CD4-positive, alpha-beta T cell treated with Interleukin-4 for 1 hour (primary cell): ENCODE measurements around the gene PRICKLE3.

Source experiments
- DNase-seq, 2 donors: peaks; one replicate each; pipeline ENCODE4 v3.0.0-alpha.2; 2020 to 2022

PRICKLE3 gene, protein sequence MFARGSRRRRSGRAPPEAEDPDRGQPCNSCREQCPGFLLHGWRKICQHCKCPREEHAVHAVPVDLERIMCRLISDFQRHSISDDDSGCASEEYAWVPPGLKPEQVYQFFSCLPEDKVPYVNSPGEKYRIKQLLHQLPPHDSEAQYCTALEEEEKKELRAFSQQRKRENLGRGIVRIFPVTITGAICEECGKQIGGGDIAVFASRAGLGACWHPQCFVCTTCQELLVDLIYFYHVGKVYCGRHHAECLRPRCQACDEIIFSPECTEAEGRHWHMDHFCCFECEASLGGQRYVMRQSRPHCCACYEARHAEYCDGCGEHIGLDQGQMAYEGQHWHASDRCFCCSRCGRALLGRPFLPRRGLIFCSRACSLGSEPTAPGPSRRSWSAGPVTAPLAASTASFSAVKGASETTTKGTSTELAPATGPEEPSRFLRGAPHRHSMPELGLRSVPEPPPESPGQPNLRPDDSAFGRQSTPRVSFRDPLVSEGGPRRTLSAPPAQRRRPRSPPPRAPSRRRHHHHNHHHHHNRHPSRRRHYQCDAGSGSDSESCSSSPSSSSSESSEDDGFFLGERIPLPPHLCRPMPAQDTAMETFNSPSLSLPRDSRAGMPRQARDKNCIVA

DNA sequence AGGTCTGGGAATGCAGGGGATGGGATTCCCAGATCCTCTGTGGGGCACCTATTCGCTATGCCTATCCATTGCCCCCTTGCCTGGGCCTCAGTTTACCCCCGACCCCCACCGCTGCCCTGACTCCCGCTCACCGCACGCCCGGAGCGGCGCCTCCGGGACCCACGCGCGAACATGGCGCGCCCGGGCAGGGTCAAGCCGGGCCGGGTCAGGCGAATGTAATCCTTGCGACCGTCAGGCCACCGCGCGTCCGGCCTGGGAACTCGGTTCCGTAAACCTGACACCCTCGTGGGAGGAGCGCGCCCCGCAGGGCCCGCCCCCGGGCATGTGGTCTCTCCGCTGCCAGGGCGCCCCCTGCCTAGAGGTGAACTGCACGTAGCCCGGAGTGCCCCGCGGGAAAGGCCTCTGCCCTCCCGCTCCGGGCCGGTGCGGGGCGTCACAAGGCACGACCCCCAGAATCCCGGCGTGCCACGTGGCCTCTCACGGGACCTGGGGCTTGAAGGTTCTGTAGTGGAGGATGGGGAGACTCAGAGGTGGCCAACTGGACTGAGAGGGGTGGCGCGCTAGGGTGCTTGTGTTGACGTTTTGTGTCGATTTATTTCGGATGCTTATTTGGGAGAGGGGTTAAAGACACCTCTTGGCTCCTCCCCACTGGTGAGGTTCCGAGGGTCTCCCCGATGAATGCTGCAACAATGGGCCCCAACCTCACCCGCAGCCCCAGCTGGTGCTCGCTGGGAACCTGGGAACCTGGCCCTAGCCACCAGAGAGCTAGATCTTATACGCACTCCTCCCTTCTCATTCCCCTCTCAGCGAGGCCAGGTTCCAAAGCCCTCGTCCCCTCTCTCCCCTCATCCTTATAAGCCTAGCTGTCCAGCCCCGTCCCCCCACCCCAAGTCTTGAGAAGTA is at the start of gene PRICKLE3:
PRICKLE3 (minus strand) TSS at position 249 of the 903 bp plus-strand sequence; CDS start at position 173, 76 bp downstream.
- peak; percentile 73 to 76 for DNase-seq

DNA sequence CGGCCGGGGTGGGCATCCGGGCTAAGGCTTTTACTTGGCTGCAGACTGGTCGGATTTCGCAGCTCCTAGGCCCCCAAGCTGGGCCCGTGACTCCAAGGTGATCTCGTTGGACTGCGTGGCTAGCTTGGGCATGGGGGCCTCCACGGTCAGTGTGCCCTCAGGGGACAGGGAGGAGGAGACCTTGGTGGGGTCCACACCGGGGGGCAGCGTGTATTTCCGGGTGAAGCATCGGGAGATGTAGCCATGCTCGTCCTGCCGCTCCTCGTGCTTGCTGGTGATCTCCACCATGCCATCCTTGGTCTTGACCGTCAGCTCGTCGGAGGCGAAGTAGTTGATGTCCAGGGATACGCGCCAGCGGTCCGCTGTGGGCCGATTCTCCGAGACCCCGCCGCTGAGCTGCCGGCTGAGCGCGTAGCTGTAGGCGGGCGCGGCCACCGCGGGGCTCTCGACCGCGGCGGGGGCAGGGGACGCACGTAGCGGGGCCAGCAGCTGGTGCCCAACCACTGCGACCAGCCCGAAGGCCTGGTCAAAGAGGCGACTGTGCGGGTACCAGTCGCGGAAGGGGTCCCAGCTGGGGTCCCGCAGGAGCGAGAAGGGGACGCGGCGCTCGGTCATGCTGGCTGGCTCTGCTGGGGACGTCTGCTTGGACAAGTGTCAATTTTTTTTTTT is 47.8 kb upstream of the PRICKLE3 start:
- DNase-seq: no peak

DNA sequence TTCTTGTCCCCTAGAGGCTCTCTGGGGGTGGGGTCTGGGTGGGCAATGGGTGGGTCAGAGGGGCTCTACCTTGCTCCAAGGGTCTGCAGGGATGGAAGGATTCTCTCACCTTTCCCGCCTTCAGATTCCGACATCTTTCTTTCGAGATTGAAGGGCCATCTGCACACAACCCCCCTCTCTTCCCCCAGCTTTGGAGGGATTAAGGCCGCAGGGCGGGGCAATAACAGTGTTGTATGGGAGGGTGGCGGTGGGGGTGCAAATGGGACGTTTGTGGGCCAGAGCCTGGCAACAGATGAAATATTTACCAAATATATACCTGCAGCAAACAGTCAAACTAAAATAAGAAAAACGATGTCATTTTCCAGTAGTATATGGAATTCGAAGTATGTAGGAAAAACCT is 47.0 kb upstream of the PRICKLE3 start, which contains the start of gene CACNA1F:
CACNA1F (minus strand) TSS at position 165 of the 400 bp plus-strand sequence; CDS start at position 134, 31 bp downstream.
- DNase-seq: no peak

DNA sequence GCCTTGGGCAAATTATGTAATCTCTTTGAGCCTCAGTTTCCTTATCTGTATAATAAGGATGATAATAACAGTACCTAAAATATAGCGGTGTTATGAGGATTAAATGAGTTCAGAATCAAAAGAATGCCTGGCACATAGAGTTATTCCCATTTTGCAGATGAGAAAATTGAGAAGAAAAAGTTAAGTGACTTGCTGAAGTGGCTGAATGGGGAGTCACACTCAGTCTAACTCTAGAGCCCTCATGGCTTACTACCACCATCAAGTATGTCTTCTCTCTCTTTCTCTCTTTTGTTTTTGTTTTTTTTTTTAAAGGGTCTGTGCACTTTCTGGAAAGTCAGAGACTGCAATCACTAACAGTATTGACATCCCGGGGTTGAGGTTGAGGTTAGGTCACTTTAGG is 46.4 kb upstream of the PRICKLE3 start:
- no peak for DNase-seq

DNA sequence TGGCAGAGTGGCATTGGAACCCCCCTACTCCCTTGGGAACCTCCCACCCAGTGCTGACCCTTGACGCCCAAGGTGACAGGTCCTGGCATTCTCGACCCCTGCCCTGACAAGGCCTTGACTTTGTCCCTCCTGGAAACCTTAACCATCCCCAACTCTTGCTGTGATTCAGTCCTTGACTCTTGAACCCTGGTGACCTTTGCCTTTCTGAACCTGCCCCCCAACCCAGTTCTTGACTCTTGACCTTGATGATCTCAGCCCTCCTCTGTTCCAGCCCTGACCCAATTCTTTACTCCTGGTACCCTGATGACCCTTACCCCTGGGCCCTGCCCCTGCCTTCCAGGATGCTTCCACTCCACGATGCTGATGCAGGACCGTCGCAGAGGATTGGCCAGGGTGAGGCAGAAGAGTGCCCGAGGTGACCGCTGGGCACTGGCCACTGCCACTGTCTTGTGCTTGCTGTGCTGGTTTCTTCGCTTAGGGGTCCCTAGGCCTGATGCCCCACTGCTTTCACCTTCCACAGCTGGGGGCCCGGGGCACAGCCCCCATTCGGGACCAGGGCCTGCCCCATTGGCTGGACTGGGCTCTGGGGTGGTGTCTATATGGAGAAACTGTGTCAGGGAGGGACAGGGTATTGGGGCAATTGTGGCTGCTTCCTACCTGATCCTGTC is 45.3 kb upstream of the PRICKLE3 start:
- no peak for DNase-seq

DNA sequence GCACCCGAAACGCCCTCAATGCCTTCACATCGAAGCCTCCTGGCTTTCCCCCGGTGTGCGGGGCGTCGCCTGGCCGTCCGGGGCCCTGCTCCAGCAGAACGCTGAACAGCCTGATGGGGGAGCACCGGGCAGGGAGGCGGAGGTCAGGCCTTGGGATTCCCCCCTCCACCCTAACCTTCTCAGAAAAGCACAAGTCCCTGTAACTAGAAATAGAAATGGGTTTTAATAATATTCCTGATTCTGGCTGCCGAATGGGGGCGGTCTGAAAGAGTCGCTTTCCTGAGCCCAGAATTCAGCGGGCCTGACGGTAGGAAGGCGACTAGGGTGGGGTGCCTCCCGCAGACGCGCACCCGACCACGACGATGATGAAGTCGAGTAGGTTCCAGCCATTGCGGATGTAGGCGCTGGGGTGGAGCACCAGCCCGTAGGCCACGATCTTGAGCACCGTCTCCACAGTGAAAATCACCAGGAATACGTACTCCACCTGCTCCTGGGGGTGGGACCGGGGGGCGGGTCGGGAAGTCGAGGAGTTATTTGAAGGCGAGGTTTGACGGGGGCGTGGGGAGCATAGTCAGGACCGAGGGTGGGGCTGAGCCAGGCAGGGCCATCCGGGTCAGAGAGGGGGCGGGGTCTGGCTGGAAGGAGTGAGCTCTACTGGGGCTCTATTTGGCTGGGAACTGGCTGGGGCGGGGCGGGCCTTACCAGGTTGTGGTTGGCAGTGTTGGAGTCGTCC is 44.5 kb upstream of the PRICKLE3 start:
- DNase-seq: peak; percentile 69 to 71

DNA sequence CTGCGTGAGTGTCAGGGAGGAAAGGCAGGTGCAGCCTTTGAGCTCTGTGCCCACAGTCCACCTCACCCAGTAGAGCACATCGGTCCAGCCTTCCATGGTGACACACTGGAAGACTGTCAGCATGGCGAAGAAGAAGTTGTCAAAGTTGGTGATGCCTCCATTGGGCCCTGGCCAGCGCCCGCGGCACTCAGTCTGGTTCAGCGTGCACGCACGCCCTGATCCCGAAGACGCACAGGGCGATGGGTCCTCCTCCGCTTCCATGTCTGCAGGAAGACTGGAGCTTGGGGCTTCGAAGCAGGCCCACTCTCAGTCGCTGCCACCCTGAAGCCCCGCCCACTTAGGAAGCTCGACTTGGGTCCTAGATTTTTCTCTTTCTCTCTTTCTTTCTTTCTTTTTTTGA is 42.0 kb upstream of the PRICKLE3 start:
- DNase-seq: no peak

DNA sequence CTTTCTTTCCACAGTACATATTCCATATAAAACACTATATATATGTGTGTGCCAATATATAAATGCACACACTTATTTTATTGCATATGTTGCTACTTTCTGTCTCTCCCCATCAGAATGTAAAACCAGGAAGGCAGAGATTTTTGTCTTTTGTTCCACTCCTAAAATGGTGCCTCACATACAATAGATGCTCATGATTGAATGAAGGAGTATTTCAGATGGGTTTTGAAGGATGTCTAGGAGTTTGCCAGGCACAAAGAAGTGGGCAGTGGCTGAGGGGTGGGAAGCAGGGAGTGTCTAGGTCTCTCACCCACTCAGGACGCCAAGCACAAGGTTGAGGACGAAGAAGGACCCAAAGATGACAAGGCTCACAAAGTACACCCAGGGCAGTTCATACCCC is 41.6 kb upstream of the PRICKLE3 start:
- DNase-seq: no peak

DNA sequence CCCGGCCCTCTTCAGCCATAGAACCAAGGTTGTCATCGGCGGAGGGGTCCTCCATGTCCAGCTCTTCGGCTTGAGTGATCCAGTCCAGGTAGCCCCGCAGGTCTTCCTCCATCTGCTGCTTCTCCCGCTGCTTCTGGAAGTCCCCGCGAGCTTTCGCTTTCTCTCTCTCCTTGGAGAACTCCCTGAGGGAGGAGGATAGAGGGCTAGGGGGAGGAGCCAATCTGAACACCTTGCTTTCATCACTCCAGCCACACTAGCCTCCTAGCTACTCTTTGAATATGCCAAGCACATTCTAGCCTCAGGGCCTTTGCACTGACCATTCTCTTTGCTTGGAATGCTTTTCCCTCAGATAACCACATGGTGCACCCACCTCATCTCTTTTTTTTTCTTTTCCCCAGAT is 40.8 kb upstream of the PRICKLE3 start:
- no peak for DNase-seq

DNA sequence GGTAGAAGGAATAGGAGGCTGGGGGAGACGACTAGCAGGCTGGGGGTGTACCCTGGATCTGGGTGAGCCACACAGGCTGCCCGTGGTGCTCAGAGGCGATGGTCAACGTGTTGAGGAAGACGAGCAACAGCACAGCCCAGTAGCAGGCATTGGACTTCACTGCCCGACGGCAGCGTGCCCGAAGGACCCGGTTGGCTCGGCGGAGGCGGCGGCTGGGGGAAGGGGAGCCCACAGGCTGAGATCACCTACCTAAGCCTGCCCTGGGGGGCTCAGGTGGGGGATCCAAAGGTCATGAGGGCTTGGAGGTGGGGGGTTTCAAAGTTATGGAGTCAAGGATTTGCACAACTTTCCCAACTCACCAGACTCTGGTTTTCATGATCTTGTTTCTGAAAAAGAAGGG is 39.7 kb upstream of the PRICKLE3 start:
- DNase-seq: no peak

DNA sequence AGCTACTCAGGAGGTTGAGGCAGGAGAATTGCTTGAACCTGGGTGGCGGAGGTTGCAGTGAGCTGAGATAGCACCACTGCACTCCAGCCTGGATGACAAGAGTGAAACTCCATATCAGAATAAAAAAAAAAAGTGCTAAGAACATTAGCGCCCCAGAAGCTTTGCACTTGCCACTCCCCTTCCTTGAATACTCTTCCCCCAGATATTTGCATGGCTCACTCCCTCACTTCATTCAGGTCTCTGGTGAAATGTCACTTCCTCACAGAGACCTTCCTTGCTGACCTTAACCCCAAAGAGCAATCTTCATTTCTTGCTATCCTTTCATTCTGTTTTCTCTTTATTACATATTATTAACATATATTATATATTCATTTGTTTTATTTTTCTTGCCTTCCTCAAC is 35.7 kb upstream of the PRICKLE3 start:
- DNase-seq: no peak

DNA sequence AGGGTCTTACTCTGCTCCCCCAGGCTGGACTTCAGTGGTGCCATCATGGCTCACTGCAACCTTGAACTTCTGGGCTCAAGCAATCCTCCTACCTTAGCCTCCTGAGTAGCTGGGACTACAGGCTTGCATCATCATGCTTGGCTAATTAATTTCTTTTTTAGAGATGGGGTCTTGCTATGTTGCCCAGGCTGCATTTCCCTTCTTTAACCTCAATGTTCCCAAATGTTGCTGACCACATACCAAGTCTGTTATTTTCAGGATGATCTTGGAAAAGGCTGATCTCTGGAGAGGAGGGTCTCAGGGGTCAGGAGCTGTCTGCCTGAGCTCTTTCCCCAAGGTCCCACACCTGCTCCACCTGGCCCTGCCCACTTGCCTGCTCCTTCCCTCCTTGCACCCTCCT is 33.9 kb upstream of the PRICKLE3 start:
- DNase-seq: no peak

DNA sequence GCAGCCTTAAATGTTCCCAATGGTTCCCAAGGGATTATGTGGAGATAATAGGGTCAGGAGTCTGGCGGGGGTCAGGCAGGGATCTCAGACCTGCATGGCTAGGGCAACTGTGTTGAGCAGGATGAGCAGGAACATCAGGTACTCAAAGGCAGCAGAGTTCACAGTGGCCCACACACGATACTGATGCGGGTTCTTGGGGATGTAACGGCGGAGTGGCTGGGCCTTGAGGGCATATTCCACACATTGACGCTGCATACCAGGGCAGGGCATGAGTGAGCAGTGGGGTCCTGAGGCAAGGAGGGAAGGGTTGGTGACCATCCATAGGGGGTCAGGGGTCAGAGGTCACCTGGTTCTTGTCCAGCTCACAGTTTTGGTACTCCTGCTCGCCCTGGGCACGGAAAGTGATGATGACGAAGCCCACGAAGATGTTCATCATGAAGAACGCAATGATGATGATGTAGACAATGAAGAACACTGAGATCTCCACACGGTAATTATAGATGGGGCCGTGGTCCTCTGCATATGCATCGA is 28.9 kb upstream of the PRICKLE3 start:
- no peak for DNase-seq

DNA sequence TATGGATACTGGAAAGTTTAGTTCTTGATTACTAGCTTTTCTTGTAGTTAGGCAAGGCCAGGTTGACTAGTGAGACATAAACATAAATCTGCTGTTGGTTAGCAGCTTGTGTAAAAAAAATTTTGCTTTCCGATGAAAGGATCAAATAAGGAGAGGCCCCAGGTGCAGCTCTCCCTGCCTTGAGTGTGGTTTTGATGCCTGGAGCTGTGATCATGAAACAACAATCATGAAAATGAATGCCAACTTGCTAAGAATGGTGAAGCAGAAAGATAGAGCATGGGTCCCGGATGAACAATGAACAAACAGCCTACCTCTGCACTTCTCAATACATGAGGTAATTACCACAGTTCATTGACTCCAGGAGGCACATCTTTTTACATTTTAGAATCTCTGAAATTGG is 28.2 kb upstream of the PRICKLE3 start:
- no peak for DNase-seq

DNA sequence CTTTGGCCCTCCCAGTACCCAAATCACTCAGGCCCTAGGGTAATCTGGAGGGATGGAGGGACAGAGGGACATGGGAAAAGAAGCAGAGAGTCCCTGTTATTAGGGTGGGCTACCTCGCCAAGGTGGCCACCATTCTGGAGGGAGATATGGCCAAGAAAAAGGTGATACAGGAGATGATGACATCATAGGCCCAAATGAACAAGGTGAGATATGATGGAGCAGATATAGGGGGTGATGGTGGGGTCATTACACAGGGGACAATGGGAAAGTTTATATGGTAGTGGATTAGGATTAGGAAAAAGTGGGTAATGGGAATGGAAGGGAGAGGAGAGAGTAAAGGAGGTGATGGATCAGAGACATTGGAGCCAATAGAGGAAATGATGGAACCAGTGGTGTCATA is 26.7 kb upstream of the PRICKLE3 start:
- no peak for DNase-seq

DNA sequence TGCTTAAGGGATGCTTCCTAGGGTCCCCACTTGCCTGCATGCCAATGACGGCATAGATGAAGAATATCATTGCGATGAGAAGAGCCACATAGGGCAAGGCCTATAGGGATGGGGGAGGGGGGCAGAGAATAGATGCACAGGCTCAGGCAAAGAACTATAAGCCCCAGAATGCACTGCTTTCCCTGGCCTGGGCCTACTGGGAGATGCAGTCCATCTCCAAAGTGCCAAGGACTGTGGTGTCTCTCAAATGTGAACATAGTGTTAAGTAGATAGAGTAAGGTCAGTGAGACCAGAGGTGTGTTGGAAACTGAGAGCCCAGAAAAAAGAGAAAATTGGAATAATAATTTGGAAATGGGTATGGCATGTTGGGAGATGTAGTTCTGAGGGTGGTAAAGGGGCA is 26.0 kb upstream of the PRICKLE3 start:
- no peak for DNase-seq

DNA sequence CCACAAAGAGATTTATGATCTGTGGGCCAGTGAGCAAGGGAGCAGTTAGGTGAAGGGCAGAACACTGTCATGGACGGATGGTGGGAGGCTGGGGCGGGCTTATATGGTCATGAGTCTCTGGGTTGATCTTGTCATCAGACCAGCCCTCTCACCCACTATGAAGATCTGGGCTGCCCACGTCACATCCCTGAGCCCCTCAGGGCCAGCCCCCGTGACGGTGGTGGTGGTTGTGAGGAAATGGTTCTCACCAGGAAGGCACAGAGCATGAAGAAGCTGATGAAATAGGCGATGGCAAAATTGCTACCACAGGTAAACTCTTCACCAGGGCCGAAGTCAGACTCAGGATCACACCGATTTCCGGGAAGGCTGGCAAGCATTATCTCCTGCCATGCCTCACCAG is 24.9 kb upstream of the PRICKLE3 start:
- DNase-seq: no peak

DNA sequence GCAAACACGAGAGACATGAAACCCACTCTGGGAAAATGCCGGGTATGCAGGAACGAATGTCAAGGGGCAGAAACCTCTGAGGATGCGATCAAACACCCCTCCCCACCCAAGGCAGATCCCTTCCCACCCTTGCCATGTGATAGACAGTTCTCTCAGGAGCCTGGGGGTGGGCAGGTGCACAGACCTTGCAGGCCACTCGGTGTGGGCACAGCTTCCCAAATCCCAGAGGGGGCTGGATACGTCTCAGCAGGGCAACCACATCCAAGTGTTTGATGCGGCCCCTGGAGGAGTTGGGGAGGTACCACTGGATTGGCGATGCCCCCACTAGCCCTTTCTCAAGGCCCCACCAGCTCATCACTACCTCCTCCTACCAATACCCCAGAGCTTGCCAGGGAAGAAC is 24.2 kb upstream of the PRICKLE3 start:
- DNase-seq: no peak

DNA sequence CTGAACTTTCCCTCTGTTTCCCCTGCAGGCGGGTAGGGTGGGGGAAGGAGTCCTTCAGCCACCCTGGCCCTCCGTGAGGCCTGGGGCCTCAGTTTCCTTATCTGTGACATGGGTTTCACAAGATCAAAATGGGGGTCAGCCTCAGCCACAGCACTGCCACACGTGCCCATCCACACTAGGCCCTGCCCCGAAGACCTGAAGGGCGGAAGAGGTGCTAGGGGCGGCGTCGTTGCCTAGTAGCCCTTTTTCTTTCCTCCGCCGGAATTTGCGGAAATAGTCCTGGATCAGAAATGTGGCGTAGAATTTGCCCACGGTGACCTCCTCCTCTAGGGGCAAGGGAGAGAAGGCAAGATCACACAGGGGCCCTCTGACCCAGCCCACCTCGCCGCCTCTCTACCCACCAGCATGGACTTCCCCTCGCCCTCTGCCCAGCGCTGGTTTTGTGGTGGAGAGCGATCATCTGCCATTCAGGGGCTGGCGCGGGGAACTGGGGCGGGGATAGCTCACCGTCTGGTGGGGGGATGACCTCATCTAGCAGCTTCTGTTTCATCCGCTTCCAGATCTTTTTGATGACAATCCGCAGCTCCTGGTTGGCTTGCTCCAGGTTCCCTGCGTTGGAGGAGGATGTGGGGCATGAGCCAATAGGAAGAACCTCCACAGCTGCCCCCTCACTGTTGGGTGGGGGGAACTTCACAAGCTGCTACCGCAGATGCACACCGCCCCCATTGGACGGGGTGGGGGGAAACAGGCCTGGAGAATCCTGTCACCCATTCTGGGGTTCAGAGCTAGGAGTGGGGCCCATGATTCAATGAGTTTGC is 23.5 kb upstream of the PRICKLE3 start:
- DNase-seq: no peak

DNA sequence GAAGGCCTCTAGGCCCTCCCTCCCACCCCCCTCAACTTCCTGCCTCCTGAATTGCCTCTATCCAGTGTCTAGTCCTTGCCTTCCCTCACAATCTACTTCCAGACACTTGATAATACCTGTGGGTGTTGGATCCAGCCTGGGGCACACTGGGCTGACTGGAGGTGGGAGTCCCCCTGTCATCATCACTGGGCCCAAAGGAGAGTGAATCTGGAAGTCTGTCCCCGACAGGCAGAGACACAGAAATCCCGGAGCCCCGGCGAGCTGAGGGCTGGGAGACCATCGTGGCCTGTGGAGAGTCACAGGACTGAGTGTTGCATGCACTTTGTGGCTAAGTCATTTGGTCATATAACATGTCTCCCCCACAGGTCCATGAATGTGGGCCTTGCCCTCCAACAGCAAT is 22.2 kb upstream of the PRICKLE3 start:
- no peak for DNase-seq
